ENCODE data around the gene PRPSAP2. TPM values are rescaled to one million over a fixed set of nuclear protein-coding genes. Genes with fewer than 3 reads are reported as not detected.
"Not testable (repeated sequence)": the region's sequence is repeated elsewhere in the genome, so short reads cannot be mapped to it uniquely, and the experiment has no call there.

The PRPSAP2 gene
- total and polyA plus RNA-seq, 7 donors, result 23.6 to 45.7 (median 30.0) TPM

DNA sequence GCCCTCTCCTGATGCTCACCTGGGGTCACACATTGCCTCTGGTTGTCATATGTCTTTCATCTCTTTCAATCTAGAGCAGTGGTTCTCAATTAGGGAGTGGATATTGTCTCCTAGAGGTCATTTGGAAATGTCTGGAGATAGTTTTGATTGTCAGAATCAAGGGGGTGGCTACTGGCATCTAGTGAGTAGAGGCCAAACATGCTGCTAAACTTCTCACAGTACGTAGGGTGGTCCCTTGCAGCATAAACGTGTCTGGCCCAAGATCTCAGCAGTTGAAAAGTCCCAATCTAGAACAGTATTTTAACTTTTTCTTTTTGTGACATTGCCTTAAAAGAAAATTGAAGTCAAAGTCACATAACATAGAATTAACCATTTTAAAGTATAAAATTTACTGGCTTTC, 63.6 kb downstream of the PRPSAP2 start:
- intact Hi-C loops (cut with DNase I), result no loop called here
- TF ChIP-seq EP300 (IDR thresholded peaks at IDR 0.05), result no peak
- no peak for TF ChIP-seq POLR2AphosphoS5 (IDR thresholded peaks at IDR 0.05)
- TF ChIP-seq, protein P1, sequence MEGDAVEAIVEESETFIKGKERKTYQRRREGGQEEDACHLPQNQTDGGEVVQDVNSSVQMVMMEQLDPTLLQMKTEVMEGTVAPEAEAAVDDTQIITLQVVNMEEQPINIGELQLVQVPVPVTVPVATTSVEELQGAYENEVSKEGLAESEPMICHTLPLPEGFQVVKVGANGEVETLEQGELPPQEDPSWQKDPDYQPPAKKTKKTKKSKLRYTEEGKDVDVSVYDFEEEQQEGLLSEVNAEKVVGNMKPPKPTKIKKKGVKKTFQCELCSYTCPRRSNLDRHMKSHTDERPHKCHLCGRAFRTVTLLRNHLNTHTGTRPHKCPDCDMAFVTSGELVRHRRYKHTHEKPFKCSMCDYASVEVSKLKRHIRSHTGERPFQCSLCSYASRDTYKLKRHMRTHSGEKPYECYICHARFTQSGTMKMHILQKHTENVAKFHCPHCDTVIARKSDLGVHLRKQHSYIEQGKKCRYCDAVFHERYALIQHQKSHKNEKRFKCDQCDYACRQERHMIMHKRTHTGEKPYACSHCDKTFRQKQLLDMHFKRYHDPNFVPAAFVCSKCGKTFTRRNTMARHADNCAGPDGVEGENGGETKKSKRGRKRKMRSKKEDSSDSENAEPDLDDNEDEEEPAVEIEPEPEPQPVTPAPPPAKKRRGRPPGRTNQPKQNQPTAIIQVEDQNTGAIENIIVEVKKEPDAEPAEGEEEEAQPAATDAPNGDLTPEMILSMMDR (IDR thresholded peaks at IDR 0.05), result no peak
- no peak for TF ChIP-seq POLR2A (IDR thresholded peaks at IDR 0.05)
- peak overlapping the region in 3 of 4 donors; percentile 49 to 71 (median 55) for H3K27ac ChIP-seq
- H3K4me3 ChIP-seq, result no peak overlapping the region
- no peaks in the 10 kb centered on the region for H3K9me3 ChIP-seq
- WGBS, 2 donors, result 67 to 84% methylated on average over 2 of the region's 2 CpGs
- H3K27me3 ChIP-seq, result no peaks in the 10 kb centered on the region
- peaks cover 0 to 39% (median 28%) of the 10 kb centered on the region in 4 donors for H3K4me1 ChIP-seq
- peaks cover 0 to 8% (median 0%) of the 10 kb centered on the region in 4 donors for H3K36me3 ChIP-seq
- DNase-seq, result no peak

DNA sequence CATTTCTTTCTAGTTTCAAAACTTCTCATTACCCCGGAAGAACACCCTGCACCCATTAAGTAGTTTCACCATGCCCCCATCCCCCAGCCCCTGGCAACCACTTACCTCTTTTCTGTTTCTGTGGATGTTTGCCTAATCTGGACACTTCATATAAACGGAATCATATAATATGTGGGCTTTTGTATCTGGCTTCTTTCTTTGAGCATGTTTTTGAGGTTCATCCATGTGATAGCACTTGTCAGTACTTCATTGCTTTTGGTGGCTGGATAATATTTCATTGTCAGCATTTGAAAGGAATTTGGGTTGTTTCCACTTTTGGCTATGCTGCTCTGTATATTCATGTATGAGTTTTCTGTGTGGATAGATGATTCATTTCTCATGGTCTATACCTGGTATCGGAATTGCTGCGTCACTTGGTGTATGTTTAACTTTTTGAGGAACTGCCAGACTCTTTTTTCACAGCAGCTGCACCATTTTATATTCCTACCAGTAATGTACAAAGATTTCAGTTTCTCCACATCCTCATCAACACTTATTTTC, 64.1 kb downstream of the PRPSAP2 start:
- no peaks in the 10 kb centered on the region for H3K27me3 ChIP-seq
- peaks cover 0 to 8% (median 0%) of the 10 kb centered on the region in 4 donors for H3K36me3 ChIP-seq
- intact Hi-C loops (cut with DNase I), result no loop called here
- TF ChIP-seq, protein P1 (IDR thresholded peaks at IDR 0.05), result no peak
- peak in 3 of 4 donors; percentile 47 to 69 (median 63) for TF ChIP-seq POLR2AphosphoS5 (IDR thresholded peaks at IDR 0.05)
- peak overlapping the region in 3 of 4 donors; percentile 49 to 71 (median 55) for H3K27ac ChIP-seq
- H3K9me3 ChIP-seq, result no peaks in the 10 kb centered on the region
- DNase-seq, result peak; percentile 59
- WGBS, 2 donors, result 28 to 47% methylated on average over 4 of the region's 4 CpGs
- H3K4me1 ChIP-seq, result peaks cover 0 to 39% (median 28%) of the 10 kb centered on the region in 4 donors
- H3K4me3 ChIP-seq, result no peak overlapping the region

DNA sequence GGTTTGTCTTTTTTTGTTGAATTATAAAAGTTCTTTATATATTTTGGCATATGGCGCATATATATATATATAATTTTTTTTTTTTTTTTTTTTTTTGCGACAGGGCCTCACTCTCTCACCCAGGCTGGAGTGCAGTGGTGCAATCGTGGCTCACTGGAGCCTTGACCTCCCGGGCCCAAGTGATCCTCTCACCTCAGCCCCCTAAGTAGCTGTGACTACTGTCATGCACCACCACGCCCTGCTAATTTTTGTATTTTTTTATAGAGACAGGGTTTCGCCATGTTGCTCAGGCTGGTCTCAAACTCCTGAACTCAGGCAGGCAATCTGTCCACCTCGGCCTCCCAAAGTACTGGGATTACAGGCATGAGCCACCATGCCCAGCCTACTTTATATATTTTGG, 64.7 kb downstream of the PRPSAP2 start:
- H3K27ac ChIP-seq, result peak overlapping the region in 3 of 4 donors; percentile 49 to 71 (median 55)
- peaks cover 0 to 12% (median 0%) of the 10 kb centered on the region in 4 donors for H3K36me3 ChIP-seq
- intact Hi-C loops (cut with DNase I); H3K27me3 ChIP-seq; H3K9me3 ChIP-seq; H3K4me3 ChIP-seq: not testable (repeated sequence)
- peaks cover 0 to 39% (median 28%) of the 10 kb centered on the region in 4 donors for H3K4me1 ChIP-seq
- WGBS, 2 donors, result 82 to 87% methylated on average over 7 of the region's 7 CpGs
- peak; percentile 20 for DNase-seq

DNA sequence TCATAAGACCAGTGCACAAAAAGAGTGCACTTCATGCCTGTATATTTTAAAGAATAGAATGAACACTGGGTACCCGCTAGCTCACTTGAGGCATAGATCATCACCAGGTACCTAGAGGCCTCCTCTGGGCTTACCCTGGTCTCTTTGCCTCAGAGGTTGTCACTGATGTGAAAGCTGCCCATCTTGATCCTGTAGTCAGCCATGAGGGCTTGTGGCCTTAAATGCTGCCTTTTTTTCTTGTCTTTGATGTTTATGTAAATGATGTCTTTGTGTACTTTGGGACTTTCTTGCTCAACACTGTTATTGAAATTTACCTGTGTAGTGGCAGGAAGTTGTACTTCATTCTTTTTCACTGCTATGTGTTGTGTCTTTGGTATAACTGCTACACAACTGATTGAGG, 67.3 kb downstream of the PRPSAP2 start:
- WGBS, 2 donors, result 91 to 100% methylated on average over 1 of the region's 1 CpG
- TF ChIP-seq EP300 (IDR thresholded peaks at IDR 0.05) (no peak), POLR2A (IDR thresholded peaks at IDR 0.05) (no peak), POLR2AphosphoS5 (IDR thresholded peaks at IDR 0.05) (no peak)
- TF ChIP-seq, protein P1 (IDR thresholded peaks at IDR 0.05), result no peak
- no peak for DNase-seq
- Histone ChIP-seq H3K9me3 (no peaks in the 10 kb centered on the region), H3K36me3 (peaks cover 3 to 37% (median 12%) of the 10 kb centered on the region in 4 donors), H3K4me3 (no peak overlapping the region), H3K27me3 (no peaks in the 10 kb centered on the region), H3K4me1 (peaks cover 0 to 33% (median 26%) of the 10 kb centered on the region in 4 donors), H3K27ac (no peak overlapping the region)
- intact Hi-C loops (cut with DNase I), result no loop called here

DNA sequence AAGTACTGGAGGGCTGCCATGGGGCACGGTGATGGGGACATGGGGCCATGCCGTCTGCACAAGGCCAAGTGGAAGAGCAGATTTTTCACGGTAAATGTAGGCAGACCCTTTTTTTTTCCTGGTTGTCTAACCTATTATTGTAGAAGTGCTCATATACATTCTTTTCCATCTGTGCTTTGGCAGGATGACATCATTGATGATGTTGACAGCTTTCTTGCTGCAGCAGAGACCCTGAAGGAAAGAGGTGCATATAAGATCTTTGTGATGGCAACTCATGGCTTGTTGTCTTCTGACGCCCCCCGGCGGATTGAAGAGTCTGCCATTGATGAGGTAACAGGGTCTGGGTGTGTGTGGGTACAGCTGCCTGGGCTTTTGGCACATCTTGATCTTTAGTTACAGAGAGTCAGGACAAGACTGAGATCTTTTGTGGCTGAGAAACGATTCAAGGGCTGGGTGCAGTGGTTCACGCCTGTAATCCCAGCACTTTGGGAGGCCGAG, 70.7 kb downstream of the PRPSAP2 start:
- Histone ChIP-seq H3K9me3 (no peaks in the 10 kb centered on the region), H3K36me3 (peaks cover 8 to 56% (median 15%) of the 10 kb centered on the region in 4 donors), H3K4me3 (no peak overlapping the region), H3K27me3 (no peaks in the 10 kb centered on the region), H3K27ac (no peak overlapping the region), H3K4me1 (peaks cover 0 to 7% (median 3%) of the 10 kb centered on the region in 4 donors)
- TF ChIP-seq POLR2AphosphoS5 (IDR thresholded peaks at IDR 0.05) (no peak), POLR2A (IDR thresholded peaks at IDR 0.05) (no peak), EP300 (IDR thresholded peaks at IDR 0.05) (no peak)
- TF ChIP-seq, protein P1 (IDR thresholded peaks at IDR 0.05), result no peak
- no peak for DNase-seq
- intact Hi-C loops (cut with DNase I), result no loop called here
- 94 to 96% methylated on average over 9 of the region's 9 CpGs for WGBS, 2 donors

Data from sigmoid colon (tissue), 7 donors.